ENCODE results near the gene EPO.

- no peak for TF ChIP-seq CTCF (IDR thresholded peaks at IDR 0.05; ENCODE audit: low read depth, low read length, poor library complexity, severe bottlenecking)
- TF ChIP-seq EZH2phosphoT487 (IDR thresholded peaks at IDR 0.05; ENCODE audit: borderline replicate concordance, low read length): no peak
Observed at GRCh38 chr7:100689230-100690135, 30.8 kb upstream of the EPO start.

All from DOHH2 (cell line).